HG03342 (cell line): ENCODE measurements around the gene HPD.
"Not testable (repeated sequence)": the region's sequence is repeated elsewhere in the genome, so short reads cannot be mapped to it uniquely, and the experiment has no call there.

Experiments
- ATAC-seq: cut with Tn5 transposase; IDR thresholded peaks from one replicate; pipeline ENCODE4 v1.9.1; 2021; ENCODE audit warnings: mild to moderate bottlenecking, moderate library complexity; ENCODE audit not compliant: unreplicated experiment

The HPD gene

GRCh38 chr12:121858662-121859572, at the start of gene HPD:
TSS of gene HPD (minus strand) at chr12:121858859. CDS start at chr12:121858823, 36 bp downstream.
- no peak for ATAC-seq

GRCh38 chr12:121905746-121906145, 47.1 kb upstream of the HPD start:
- no peak for ATAC-seq

DNA sequence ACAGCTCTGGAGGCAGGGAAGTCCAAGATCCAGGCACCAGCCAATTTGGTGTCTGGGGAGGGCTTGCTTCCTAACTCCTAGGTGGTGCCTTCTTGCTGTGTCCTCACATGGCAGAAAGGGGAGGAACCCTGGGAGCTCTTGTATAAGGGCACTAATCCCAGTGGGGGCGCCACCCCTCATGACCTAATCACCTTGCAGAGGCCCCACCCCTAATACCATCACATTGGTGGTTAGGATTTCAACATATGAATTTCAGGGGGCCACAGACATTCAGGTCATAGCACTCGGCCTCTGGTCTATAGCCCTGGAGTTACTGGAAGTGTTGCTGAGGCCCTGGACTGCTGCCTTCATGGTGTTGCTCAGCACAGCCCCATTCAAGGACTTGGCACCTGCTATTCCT, 44.5 kb upstream of the HPD start:
- no peak for ATAC-seq

- ATAC-seq: no peak
Measured at GRCh38 chr12:121899590-121899989, 40.9 kb upstream of the HPD start.

GRCh38 chr12:121898287-121898686, 39.6 kb upstream of the HPD start:
- no peak for ATAC-seq

GRCh38 chr12:121894633-121895032, 36.0 kb upstream of the HPD start:
- no peak for ATAC-seq

DNA sequence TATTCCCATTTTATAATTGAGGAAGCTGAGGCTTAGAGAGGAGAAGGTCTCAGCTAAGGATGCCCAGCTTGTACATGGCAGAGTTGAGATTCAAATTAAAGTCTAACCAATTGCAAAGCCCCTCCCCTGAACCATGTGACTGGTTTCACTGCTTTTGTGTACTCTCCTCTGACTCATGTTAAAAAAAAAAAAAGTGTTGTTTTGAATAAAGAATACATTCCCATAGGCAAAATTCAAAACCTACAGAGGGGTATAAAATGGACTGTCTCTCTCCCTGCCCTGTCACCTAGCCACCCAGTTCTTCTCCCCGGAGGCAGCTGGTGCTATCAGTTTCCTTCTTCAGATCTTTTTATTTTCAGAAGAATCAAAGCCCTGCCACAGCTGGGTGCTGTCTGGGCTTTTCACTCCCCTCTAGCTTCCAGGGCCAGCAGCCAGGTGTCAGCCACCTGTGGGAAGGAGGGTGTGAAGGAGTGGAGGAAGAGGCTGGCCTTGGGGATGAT, 35.4 kb upstream of the HPD start:
- no peak for ATAC-seq

- ATAC-seq: no peak
Measured at GRCh38 chr12:121892673-121893561, 34.3 kb upstream of the HPD start.

GRCh38 chr12:121889661-121890060, 31.0 kb upstream of the HPD start:
- not testable (repeated sequence) for ATAC-seq

DNA sequence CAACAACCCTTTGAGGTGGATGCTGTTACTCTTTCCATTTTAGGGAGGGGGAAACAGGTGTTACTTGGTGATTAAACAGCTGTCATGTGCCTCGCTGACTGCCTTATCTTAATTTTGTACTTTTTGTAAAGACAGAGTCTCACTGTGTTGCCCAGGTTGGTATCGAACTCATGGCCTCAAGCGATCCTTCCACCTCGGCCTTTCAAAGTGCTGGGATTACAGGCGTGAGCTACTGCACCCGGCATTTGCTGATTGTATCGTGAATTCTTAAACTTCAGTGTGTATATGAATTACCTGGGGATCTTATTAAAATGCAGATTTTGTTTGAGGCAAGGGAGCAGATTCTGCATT, 30.6 kb upstream of the HPD start:
- no peak for ATAC-seq

GRCh38 chr12:121888478-121889273, 30.0 kb upstream of the HPD start, which contains the start of gene PSMD9:
TSS of gene PSMD9 (plus strand) at chr12:121888790. CDS start at chr12:121888857, 67 bp downstream.
- ATAC-seq: peak; percentile 89

DNA sequence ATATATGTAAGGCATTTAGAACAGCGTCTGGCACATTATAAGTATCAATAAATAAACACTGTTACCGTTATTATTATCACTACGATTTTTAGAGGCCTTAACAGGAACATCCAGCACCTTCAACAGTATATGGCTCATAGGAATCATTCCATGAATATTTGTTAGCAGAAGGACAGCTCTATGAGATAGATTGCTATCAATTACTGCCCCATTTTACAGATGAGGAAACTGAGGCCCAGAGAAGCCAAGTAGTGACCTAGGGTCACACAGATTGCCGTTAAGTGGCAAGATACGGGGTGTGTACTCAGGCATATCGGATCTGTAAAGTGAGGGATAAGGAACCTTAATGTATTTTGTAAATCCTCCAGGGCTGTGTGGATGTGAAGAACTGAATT, 29.4 kb upstream of the HPD start:
- ATAC-seq: no peak

DNA sequence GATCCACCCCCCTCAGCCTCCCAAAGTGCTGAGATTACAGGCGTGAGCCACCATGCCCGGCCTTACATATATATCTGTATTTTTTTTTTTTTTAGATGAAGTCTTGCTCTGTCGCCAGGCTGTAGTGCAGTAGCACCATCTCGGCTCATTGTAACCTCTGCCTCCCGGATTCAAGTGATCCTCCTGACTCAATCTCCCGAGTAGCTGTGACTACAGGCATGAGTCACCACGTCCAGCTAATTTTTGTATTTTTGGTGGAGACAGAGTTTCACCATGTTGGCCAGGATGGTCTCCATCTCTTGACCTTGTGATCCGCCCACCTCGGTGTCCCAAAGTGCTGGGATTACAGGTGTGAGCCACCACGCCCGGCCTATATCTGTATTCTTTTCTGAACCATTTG, 26.5 kb upstream of the HPD start:
- not testable (repeated sequence) for ATAC-seq

- no peak for ATAC-seq
Measured at GRCh38 chr12:121883315-121883660, 24.6 kb upstream of the HPD start.

DNA sequence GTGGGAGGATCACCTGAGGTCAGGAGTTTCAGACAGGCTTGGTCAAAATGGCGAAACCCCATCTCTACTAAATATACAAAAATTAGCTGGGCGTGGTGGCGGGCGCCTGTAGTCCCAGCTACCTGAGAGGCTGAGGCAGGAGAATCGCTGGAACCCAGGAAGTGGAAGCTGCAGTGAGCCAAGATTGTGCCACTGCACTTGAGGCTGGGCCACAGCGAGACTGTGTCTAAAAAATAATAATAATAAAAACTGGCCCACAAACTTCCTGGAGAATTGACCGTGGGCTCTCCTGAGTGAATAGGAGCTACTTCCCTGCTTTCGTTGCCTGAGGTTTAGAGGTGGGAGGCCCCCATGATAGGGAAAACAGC, 17.4 kb upstream of the HPD start:
- not testable (repeated sequence) for ATAC-seq

GRCh38 chr12:121875582-121875981, 16.9 kb upstream of the HPD start:
- no peak for ATAC-seq

DNA sequence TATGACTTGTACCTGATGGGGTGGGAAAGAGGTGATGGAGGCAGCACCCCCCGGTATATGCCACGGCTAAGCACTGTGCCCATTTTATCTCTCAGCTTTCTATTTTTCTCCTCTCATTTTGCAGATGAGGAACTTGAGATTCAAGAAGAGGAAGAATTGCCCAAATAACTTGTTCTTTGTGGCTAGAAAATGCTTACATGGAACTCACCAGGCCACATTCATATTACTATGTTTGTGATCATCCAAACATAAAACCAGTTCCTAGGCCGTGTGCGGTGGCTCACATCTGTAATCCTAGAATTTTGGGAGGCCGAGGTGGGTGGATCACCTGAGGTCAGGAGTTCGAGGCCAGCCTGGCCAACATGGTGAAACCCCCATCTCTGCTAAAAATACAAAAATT, 15.4 kb upstream of the HPD start:
- no peak for ATAC-seq

DNA sequence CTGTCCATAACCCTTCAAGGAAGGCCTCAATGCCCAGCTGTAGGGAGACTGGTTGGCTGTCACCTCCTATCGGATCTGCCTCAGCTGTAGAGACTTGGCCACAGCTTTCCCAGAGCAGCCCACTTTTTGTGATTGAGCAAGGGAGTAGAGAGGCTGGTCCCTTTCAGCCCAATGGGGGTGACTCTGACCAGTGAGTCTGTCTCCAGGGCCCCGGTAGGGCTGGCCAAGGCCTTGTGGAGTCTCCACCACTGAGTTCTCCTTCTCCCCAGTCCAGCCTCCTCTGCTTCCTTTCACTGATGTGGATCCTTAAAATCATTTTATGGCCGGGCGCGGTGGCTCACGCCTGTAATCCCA, 14.5 kb upstream of the HPD start:
- no peak for ATAC-seq

GRCh38 chr12:121872546-121873215, 14.0 kb upstream of the HPD start:
- ATAC-seq: no peak

GRCh38 chr12:121871467-121871866, 12.8 kb upstream of the HPD start:
- ATAC-seq: no peak
